Aorta (tissue), 5 donors: ENCODE measurements around the gene RELL1. TPM values are rescaled to one million over a fixed set of nuclear protein-coding genes. Genes with fewer than 3 reads are reported as not detected.
"Not testable (repeated sequence)": the region's sequence is repeated elsewhere in the genome, so short reads cannot be mapped to it uniquely, and the experiment has no call there.

Experiments
- ATAC-seq: fragments of 200-7000 bp; cut with Tn5 transposase; one replicate; pipeline ENCODE4 v1.9.1; 2022; ENCODE audit warnings: moderate library complexity; ENCODE audit not compliant: low FRiP score
- DNase-seq, 2 donors: peaks; one replicate each; pipeline ENCODE4 v3.0.0-alpha.2; 2020
- H3K27ac ChIP-seq, 2 donors: one replicate each; pipeline ENCODE4 v1.5.1; 2013; ENCODE audit warnings: low read length in 2 of 2, mild to moderate bottlenecking in 2 of 2, moderate library complexity in 2 of 2, control low read depth in 1 of 2, inconsistent platforms in 1 of 2, low read depth in 1 of 2
- H3K27me3 ChIP-seq, 2 donors: one replicate each; pipeline ENCODE4 v1.6.1; 2013; ENCODE audit warnings: control low read depth in 1 of 2, low read length in 1 of 2, mild to moderate bottlenecking in 1 of 2, moderate library complexity in 1 of 2; ENCODE audit not compliant: insufficient read depth in 2 of 2, control insufficient read depth in 1 of 2
- H3K36me3 ChIP-seq, 2 donors: one replicate each; pipeline ENCODE4 v1.6.1; 2013; ENCODE audit warnings: control low read depth in 1 of 2, low read length in 1 of 2, mild to moderate bottlenecking in 1 of 2; ENCODE audit not compliant: insufficient read depth in 2 of 2, control insufficient read depth in 1 of 2
- H3K4me1 ChIP-seq, 2 donors: one replicate each; pipeline ENCODE4 v1.6.1; 2013; ENCODE audit warnings: low read length in 2 of 2, control low read depth in 1 of 2, mild to moderate bottlenecking in 1 of 2, moderate library complexity in 1 of 2; ENCODE audit not compliant: insufficient read depth in 2 of 2, control insufficient read depth in 1 of 2
- H3K4me3 ChIP-seq, 2 donors: one replicate each; pipeline ENCODE4 v1.5.1; 2013; ENCODE audit warnings: low read length in 2 of 2, control low read depth in 1 of 2, mild to moderate bottlenecking in 1 of 2
- H3K9me3 ChIP-seq: one replicate; pipeline ENCODE4 v1.6.1; 2013; ENCODE audit warnings: mild to moderate bottlenecking, low read length; ENCODE audit not compliant: control insufficient read depth
- WGBS, 2 donors: extraction: QIAGEN DNeasy Blood & Tissue Kit; methylation state at CpG; one replicate each; pipeline ENCODE4 v1.1.7; 2013; 5-methylcytosine and 5-hydroxymethylcytosine counted together
- intact Hi-C, 2 donors: fragments of 100-400 bp; cut with DNase I; formaldehyde crosslinking; loops; one replicate each; pipeline versions ENCODE4 v1.14.2 to v1.15.0; 2022
- polyA plus RNA-seq, 2 donors: library from polyadenylated mRNA; stranded (reverse); fragments of 200-250 nt; gene quantifications; one replicate each; pipeline ENCODE4 v1.2.3, GENCODE V29; 2013
- total RNA-seq, 2 donors: library from RNA; stranded (reverse); fragmentation: NEBNext Ultra II Directional; extraction: Animal tissue kit (Norgen Biotek cat#: 25700); gene quantifications; one replicate each; pipeline ENCODE4 v1.2.1, GENCODE V29; 2021
- donor health status: healthy with polysubstance abuse.
- donor health status: Bipolar disorder and iron deficiency.
- donor health status: DM: no; HTN: no; CAD: no.
- donor health status: DM: no; HTN: no; CAD: no.
- donor health status: DM: yes; HTN: yes; CAD: no.

Gene RELL1
- total and polyA plus RNA-seq, 4 donors = 1.3 to 42.5 (median 17.3) TPM

GRCh38 chr4:37675587-37676290 lies 10.4 kb downstream of the RELL1 start:
- no peaks in the 10 kb centered on the region for H3K27me3 ChIP-seq
- intact Hi-C loops = no loop called here
- H3K4me1 ChIP-seq = no peaks in the 10 kb centered on the region
- H3K27ac ChIP-seq = no peak overlapping the region
- H3K36me3 ChIP-seq = no peaks in the 10 kb centered on the region
- no peak overlapping the region for H3K4me3 ChIP-seq
- no peak for DNase-seq
- 93 to 100% methylated on average over 1 of the region's 1 CpG for WGBS, 2 donors
- ATAC-seq = no peak
- H3K9me3 ChIP-seq = no peaks in the 10 kb centered on the region

- Histone ChIP-seq H3K9me3 (no peaks in the 10 kb centered on the region), H3K36me3 (no peaks in the 10 kb centered on the region), H3K4me1 (no peaks in the 10 kb centered on the region), H3K4me3 (no peak overlapping the region), H3K27me3 (no peaks in the 10 kb centered on the region), H3K27ac (no peak overlapping the region)
- DNase-seq = no peak
- intact Hi-C loops = no loop called here
- ATAC-seq = no peak
- 63 to 66% methylated on average over 5 of the region's 5 CpGs for WGBS, 2 donors
These were observed 11.7 kb downstream of the RELL1 start for GRCh38 chr4:37674439-37674838.

- Histone ChIP-seq H3K27ac (no peak overlapping the region), H3K27me3 (no peaks in the 10 kb centered on the region), H3K4me1 (no peaks in the 10 kb centered on the region), H3K36me3 (no peaks in the 10 kb centered on the region), H3K9me3 (no peaks in the 10 kb centered on the region), H3K4me3 (no peak overlapping the region)
- 89 to 94% methylated on average over 4 of the region's 4 CpGs for WGBS, 2 donors
- intact Hi-C loops = no loop called here
- DNase-seq = no peak
- ATAC-seq = no peak
These were observed 12.5 kb downstream of the RELL1 start for GRCh38 chr4:37673538-37674192.

GRCh38 chr4:37671072-37671471 lies 15.1 kb downstream of the RELL1 start:
- Histone ChIP-seq H3K9me3 (no peaks in the 10 kb centered on the region), H3K27ac (no peak overlapping the region), H3K27me3 (no peaks in the 10 kb centered on the region), H3K36me3 (no peaks in the 10 kb centered on the region), H3K4me3 (no peak overlapping the region), H3K4me1 (peaks cover 0 to 2% of the 10 kb centered on the region in 2 donors)
- DNase-seq (no peak), ATAC-seq (no peak)
- intact Hi-C loops = no loop called here
- 48 to 50% methylated on average over 2 of the region's 2 CpGs for WGBS, 2 donors

- Histone ChIP-seq H3K4me3 (no peak overlapping the region), H3K27ac (no peak overlapping the region), H3K9me3 (no peaks in the 10 kb centered on the region), H3K36me3 (no peaks in the 10 kb centered on the region), H3K27me3 (no peaks in the 10 kb centered on the region), H3K4me1 (peaks cover 4 to 6% of the 10 kb centered on the region in 2 donors)
- intact Hi-C loops = no loop called here
- WGBS, 2 donors = 95 to 100% methylated on average over 1 of the region's 1 CpG
- no peak for DNase-seq
- no peak for ATAC-seq
These were observed 15.9 kb downstream of the RELL1 start for GRCh38 chr4:37670249-37670648.

- ATAC-seq, H3K27ac ChIP-seq, H3K36me3 ChIP-seq, H3K9me3 ChIP-seq, H3K4me1 ChIP-seq, H3K27me3 ChIP-seq, H3K4me3 ChIP-seq, intact Hi-C loops, DNase-seq: not testable (repeated sequence)
- 93 to 96% methylated on average over 16 to 21 of the region's 26 CpGs for WGBS, 2 donors
These were observed 17.1 kb downstream of the RELL1 start for GRCh38 chr4:37669124-37669523.

- ATAC-seq (no peak), DNase-seq (no peak)
- WGBS, 2 donors = 86 to 87% methylated on average over 2 of the region's 2 CpGs
- H3K9me3 ChIP-seq = no peaks in the 10 kb centered on the region
- H3K4me1 ChIP-seq = peaks cover 6 to 7% of the 10 kb centered on the region in 2 donors
- no peaks in the 10 kb centered on the region for H3K27me3 ChIP-seq
- H3K36me3 ChIP-seq = no peaks in the 10 kb centered on the region
- H3K4me3 ChIP-seq = no peak overlapping the region
- no peak overlapping the region for H3K27ac ChIP-seq
- intact Hi-C loops = loop anchor here in 1 of 2 donors (2.0 kb wide), 1 partner anchor 17 kb away; no protein-coding TSS in a partner anchor
These were observed 18.7 kb downstream of the RELL1 start for GRCh38 chr4:37667197-37668100.

- no peak overlapping the region for H3K4me3 ChIP-seq
- H3K27me3 ChIP-seq = no peaks in the 10 kb centered on the region
- H3K9me3 ChIP-seq = no peaks in the 10 kb centered on the region
- peaks cover 7 to 9% of the 10 kb centered on the region in 2 donors for H3K4me1 ChIP-seq
- intact Hi-C loops = loop anchor here in 1 of 2 donors (2.0 kb wide), 1 partner anchor 18 kb away; no protein-coding TSS in a partner anchor
- WGBS, 2 donors = 41 to 47% methylated on average over 6 of the region's 6 CpGs
- H3K27ac ChIP-seq = no peak overlapping the region
- no peaks in the 10 kb centered on the region for H3K36me3 ChIP-seq
- ATAC-seq = peak; percentile 66
- peak in 1 of 2 donors; percentile 56 for DNase-seq
These were observed 19.5 kb downstream of the RELL1 start for GRCh38 chr4:37666625-37667071.
